ENCODE results near the gene PHKA1.
A peak's percentile ranks its signal among the peaks of the same experiment; 100 is the strongest.
"Not testable (repeated sequence)": the region's sequence is repeated elsewhere in the genome, so short reads cannot be mapped to it uniquely, and the experiment has no call there.

PHKA1 gene

DNA sequence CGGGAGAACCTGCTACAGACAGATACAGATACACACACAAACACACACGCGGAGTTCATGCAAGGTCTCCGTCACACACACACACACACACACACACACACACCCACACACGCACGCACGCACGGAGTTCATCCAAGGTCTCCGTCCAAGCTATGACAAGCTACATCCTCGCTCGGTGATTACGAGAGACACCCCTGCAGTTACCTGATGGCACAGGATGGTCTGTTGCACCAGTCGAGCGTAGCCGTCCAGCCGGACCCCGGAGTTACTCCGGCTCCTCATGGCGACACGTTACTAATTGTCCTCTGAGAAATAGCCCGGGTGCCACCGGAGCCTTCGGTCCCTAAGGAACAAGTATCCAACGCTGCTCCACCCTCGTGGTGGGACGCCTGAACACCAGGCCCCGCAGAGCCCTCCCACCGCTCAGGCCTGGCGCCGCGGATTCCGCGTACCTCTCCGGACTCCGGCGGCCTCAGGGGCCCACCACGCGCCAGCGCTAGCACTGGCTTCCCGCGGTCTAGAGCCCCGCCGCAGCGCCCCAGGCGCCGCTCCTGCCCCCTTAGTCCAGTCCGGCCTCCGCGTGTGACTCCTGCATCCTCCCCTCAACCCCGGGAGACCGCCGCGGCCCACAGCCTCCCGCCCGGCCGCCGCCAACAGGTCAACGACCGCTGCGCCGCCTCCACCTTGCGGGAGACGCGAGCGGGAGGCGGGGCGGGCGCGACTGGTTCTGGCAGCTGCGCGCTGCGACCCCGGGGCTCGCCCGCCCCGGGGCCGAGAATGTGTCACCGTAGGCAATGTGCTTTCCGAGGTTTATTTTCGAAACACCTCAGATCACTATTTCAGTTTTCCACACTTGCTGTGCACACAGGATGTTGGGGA is at the start of gene PHKA1:
PHKA1 (minus strand) TSS at position 708 of the 879 bp plus-strand sequence; CDS start at position 282, 426 bp downstream.
- not testable (repeated sequence) for DNase-seq

DNA sequence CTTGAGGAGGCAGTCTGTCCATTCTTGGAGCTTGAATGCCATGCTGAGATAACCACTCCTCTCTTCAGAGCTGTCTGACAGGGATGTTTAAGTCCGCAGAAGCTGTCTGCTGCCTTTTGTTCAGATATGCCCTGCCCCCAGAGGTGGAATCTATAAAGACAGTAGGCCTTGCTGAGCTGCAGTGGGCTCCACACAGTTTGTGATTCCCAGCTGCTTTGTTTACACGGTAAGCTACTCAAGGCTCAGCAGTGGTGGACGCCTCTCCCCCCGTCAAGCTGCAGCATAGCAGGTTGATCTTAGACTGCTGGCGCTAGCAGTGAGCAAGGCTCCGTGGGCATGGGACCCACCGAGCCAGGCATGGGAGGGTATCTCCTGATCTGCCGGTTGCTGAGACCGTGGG is 46.3 kb upstream of the PHKA1 start:
- not testable (repeated sequence) for DNase-seq

DNA sequence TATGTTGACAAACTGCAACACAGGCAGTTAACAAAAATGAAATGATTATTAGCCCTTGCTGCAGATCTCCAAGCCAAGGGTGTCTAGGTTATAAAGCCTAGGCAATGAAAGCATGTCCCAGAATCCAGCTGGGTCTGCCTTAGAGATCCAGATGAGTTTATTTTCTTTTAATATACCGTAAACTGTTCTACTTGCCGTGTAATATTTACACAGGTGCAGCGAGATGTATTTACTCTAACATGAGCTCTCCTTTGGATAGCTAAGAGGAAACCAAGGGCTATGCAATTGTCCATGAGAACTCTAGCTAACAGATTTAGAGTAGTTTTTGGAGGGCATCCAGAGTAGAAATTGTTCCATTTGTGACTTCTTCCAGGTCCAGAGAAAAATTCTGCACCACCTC is 34.4 kb upstream of the PHKA1 start:
- not testable (repeated sequence) for DNase-seq

DNA sequence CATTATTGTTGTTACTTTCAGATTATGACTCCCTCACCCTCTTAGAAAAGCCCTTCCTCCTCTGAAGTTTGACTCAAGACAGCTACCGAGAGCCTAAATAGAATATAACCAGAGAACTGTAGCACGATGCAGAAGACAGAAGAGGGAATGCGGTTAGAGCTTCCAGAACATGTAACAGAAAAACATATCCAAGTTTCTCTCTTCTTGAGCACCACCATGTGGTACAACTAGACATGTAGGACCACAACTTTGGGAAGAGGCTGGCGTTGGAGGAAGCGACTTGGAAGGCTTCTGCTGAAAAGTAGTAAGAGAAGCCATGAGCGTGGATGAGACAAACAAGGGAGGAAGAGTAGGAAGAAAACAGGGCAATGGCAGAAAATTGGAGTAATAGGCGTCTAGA is 31.4 kb upstream of the PHKA1 start:
- not testable (repeated sequence) for DNase-seq

DNA sequence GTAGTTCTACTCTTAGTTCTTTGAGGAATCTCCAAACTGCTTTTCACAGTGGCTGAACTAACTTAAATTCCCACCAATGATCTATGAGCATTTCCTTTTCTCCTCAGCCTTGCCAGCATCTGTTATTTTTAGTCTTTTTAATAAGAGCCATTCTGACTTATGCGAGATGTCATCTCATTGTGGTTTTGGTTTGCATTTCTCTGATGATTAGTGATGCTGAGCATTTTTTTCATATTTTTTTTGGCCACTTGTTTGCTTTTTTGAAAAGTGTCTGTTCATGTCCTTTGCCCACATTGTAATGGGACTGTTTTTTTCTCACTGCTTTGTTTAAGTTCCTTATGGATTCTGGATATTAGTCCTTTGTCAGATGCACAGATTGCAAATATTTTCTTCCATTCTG is 21.5 kb upstream of the PHKA1 start:
- no peak for DNase-seq

DNA sequence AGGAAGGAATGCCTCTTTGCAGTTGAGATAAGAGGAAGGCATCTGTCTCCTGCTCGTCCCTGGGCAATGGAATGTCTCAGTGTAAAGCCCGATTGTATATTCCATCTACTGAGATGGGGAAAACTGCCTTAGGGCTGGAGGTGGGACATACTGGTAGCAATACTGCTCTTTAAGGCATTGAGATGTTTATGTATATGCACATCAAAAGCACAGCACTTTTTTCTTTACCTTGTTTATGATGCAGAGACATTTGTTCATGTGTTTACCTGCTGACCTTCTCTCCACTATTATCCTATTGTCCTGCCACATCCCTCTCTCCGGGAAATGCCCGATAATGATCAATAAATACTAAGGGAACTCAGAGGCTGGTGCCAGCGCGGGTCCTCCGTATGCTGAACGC is 19.5 kb upstream of the PHKA1 start:
- not testable (repeated sequence) for DNase-seq

DNA sequence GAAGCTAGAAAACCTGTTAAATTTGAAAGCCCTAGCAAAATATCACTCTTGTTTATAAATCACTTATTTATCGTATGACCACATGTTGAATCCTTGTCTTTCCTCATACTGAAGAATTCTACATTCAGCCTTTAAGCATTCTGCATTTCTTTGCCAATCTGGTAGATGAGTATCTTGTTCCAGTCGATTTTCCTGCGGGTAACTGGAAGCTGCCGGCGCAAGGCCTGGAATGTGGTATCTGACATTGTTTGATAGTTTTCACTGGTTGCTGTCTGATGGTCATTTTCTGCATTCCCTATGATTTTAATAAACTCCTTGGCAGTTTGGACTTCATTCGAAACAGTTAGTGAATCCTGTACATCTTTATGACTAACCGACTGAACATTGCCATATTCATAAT is 13.7 kb upstream of the PHKA1 start:
- DNase-seq: no peak

DNA sequence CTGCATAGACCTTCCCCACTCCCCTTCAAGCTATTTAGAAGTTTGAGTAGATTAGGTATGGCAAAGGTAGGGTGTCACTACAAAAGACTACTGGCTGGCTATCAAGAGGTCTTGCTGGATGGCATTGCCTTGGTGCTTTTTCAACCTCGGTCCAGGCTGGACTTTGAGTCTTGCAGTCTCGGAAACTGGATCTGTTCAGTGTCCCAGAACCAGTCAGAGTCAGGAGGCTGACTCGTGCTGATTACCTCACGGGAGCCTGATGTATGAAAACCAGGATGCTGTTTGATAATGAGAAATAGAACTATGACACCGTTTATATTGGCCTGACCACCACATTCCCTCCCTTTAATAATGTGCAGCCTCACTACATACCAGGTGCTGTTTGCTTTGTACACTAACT is 2.7 kb upstream of the PHKA1 start:
- DNase-seq: no peak

DNA sequence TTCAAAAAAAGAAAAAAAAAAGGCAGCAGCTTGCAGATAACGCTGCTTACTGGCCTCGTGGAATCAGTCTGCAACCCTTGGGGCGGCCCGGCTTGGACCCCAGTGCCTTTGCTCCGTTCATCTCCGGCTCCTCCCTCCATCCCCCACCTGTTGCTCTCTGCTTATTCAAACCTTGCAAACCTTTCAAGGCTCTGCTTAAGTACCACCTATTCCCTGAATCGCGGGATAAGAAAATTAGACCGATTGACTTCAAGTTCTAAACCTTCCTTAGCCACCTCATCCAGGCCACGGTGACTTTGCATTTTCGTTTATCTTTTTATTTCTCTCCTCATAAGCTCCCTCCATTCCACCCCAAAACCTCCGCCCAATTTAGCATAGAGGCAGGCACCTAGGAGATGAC is 1.4 kb upstream of the PHKA1 start:
- no peak for DNase-seq

DNA sequence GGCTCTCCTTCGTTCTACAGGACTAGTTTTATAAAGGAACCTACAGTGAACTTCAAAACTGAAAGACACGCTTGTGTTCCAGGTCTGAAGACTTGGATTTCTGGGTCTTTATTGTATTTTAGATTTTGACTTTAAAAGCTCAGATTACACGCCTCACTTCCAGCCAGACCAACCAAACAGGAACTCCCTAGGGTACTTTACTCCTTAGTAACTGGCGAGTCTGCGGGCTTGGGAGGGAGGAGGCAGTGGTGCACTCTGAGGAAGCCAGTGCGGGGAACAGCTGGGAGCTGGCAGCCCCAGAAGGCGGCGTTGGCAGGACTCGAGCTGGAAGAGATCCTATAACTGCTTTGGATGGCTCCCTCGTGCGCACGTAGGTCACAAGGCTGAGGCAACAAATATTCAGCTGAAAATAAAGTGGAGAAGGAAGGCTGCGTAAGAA is 391 bp upstream of the PHKA1 start:
- DNase-seq: peak; percentile 51

DNA sequence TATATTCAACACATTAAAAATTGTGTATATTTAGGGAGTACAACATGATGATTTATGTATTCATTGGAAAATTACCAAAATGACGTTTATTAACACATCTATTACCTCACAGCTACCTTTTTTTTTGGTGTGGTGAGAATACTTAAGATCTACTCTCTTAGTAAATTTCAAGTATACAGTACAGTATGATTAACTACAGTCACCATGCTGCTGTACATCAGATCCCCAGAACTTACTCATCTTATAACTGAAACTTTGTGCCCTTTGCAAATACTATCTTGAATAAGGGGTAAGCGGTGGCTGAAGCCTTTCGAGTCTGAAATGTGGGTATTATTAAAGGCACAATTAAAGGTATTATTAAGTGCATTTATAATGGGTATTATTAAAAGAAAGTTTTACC is 976 bp downstream of the PHKA1 start:
- no peak for DNase-seq

DNA sequence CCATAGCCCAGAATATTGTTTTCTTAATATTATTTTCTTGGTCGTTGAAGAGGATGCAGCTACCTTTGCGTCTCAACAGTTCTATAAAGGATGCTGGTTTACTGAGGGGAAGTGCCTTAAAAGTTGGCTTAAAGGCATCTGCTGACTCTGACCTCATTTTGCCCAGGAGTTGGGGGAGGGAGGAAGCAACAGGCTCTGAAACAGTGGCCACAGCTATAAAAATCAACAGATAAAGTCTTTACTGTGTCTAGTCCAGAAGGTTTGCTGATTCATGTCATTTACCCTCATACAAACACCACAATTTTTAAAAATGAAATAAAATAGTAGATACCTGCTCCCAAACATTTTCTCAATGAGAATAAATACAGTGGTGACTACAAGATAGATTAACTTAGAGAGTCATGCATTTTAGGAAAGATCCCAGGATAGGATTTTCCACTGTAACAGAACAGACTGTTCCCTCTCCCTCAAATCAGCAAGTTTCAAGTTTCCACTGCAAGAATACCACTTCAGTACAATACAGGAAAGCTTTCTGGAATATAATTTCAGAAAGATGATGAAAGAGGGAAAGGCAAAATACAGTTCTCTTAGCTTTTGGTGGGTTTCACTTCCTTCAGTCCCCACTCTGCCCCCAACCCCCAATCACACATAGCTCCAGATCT is 1.9 kb downstream of the PHKA1 start:
- DNase-seq: no peak

DNA sequence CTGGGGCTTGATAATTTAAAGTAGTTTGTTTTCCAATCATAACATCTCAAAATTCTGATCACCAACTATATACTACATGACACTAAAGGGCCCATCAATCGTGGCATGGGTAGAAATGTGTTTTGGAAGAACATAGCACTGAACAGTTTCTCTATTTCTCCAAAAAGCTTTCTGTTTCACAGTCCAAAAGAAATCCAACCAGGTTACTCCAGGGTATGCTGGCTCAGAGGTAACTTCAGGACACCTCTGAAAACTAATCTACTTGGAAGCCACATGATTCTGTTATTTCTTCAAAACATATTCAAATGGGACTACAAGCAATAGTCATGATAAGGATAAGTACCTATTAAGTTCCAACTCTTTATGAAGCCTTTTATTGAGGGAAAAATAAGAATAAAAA is 8.3 kb downstream of the PHKA1 start:
- DNase-seq: no peak

DNA sequence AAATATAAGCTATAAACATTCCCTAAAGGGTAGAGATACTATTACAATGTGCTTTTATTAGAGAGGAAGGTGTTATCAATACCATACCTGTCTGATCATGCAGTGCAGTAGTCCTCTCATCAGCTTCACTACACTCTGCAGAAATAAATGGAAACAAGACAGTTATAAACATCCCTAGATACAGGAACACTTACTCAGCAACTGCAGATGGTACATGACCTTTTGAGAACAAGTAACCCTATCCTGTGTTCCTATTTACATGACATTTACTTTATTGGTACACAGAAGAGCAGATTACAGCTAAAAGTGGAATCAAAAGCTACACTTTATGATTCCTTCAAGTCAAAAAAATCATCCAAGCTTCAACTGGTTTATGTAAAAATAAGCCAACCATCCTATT is 9.0 kb downstream of the PHKA1 start:
- DNase-seq: no peak

DNA sequence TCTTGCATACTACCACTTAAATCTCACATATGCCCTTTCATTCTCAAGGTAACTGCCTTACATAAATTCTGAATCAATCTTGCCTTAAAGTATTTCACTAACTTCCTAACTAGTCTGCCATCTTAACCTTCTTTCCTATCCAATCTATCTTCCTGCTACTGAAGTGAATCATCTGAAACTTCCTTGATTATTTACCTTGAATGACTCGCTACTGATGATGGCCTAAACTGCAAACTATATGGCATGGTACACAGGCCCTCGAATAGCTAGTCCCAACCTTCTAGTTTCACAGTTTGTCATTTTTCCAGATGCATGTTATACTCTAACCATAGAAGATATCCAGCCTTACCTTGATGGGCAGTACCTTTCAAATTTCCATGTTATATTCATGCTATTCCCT is 19.9 kb downstream of the PHKA1 start:
- no peak for DNase-seq

DNA sequence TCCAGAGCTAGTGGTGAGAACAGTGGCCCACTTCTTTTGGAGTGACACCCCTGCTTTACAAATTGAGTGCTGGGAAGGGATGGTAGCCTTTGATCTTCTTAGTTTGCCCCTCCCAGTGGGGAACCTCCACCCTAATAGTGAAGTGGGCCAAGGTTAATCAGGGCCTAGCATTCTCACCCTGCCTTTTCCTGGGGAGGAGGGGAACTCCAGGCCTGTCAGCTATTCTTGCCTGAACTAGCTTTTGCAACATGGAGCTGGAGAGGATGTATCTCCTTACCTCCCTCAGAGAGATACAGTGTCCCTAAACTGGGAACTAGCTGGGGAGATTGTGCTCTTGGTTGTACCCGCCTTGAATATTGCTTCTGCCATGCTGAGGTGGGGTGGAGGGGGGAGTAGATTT is 20.6 kb downstream of the PHKA1 start:
- no peak for DNase-seq

DNA sequence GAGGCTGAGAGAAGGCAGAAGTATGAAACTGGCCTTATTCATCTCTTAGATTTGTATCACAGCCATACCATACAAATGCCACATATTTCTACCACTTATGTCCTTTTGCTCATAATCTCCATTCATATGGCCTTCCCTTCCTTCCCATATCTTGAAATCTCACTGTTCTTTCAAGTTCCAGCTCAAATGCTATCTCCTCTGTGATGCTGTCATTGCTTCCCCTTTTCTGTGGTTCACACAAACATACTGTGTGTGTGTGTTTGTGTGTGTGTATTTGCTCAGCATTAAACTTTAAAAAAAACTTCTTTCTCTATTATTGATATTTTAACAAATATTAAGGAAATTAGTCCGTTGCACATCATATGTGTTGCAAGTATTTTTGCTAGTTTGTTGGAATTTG is 26.7 kb downstream of the PHKA1 start:
- no peak for DNase-seq

DNA sequence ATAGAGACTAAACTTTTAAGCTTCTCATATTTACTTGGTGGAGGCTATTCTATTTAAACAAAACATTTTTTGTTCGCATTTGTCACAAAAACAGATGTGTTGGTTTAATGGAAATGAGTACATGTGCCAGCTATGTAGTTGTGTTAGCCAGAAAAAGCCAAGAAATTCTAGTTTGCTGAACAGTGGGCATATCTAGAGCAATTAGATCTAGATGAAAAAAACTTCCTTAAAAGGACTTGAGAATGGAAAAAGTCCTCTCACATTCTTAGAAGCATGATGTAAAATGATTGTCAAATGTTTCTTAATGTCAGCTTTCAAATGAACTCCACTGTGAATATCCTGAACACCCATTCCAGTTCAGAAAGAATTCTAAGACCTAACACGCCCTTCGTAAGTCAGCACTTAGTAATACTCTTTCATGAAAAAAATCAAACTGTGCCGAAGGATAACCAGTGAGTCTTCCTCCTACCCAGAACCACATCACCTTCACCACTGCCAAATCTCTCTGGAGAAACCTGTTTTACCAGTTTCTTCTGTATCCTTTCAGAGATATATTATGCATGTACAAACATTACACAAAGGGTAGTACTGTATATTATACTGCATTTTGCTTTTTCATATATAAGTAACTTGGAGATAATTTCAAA is 28.2 kb downstream of the PHKA1 start:
- no peak for DNase-seq

DNA sequence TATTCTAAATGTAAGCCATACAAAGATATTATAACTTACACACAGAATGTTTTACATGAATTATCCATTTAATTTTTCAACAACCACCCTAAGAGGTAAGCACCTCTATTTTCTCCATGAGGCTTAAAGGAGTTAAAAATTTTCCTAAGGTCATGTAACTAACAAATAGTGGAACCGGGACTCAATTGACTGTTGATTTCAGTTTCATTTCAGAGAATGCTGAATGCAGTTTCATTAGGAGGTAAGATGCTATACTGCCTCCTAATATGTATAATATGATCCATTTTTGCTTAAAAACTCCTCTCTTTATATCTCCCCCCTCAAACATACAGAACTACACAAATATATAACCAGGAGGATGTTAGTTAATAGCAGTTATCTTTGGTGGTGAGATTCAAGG is 29.1 kb downstream of the PHKA1 start:
- no peak for DNase-seq

DNA sequence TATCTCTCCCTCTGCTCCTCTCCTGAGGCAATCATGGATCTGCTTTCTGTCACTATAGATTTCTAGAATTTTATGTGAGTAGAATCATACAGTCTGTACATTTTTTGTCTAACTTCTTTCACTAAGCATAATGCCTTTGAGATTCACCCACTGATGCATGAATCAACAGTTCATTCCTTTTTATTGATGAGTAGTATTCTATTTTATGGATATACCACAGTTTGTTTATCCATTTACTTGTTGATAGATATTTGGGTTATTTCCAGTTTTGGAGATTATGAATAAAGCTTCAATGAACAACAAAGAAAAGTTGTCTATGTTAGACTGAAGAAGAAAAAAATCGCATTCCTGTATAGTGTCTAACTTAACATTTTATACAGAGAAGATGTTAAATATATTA is 30.5 kb downstream of the PHKA1 start:
- DNase-seq: no peak

DNA sequence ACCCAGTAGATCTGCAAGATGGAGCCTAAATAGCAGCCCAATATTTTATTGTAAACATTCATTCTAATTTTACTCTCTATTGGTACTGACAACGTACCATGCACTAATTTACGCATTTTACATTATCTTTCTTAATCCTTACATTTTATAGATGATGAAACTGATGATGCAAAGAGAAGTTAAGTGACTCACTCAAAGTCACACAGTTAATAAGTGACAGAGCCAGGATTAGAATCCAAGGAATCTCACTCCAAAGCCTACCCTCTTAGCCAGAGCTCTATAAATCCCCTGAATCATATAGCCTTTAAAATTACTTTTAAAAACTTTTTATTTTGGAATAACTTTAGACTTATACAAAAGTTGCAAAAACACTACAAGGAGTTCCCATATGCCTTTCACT is 37.6 kb downstream of the PHKA1 start:
- DNase-seq: no peak

DNA sequence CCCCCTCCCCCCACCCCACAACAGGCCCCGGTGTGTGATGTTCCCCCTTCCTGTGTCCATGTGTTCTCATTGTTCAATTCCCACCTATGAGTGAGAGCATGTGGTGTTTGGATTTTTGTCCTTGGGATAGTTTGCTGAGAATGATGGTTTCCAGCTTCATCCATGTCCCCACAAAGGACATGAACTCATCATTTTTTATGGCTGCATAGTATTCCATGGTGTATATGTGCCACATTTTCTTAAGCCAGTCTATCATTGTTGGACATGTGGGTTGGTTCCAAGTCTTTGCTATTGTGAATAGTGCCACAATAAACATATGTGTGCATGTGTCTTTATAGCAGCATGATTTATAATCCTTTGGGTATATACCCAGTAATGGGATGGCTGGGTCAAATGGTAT is 40.2 kb downstream of the PHKA1 start:
- not testable (repeated sequence) for DNase-seq

DNA sequence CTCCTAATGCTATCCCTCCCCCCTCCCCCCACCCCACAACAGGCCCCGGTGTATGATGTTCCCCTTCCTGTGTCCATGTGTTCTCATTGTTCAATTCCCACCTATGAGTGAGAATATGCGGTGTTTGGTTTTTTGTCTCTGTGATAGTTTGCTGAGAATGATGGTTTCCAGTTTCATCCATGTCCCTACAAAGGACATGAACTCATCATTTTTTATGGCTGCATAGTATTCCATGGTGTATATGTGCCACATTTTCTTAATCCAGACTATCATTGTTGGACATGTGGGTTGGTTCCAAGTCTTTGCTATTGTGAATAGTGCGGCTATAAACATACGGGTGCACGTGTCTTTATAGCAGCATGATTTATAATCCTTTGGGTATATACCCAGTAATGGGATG is 44.6 kb downstream of the PHKA1 start:
- not testable (repeated sequence) for DNase-seq

DNA sequence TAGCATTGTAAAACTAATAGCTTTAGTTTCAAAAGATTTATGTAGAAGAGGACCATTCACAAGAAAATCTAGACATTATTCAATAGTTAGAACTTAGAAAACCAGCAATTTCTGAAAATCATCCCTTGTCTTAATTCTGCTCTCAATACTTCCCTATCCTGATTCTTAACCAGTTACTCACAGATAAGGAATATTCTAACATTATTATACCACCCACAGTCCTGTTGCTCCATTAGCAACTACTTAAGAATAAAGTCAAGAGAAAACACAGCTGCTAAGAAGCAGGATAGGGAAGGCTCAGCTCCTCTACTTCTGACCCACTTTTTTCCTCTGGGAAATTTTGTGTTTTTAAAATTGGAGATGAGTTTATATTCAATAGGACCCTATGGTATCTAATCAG is 47.7 kb downstream of the PHKA1 start:
- DNase-seq: no peak
